ENCODE measurements around the gene LRRC74B. TPM values are rescaled to one million over a fixed set of nuclear protein-coding genes. Genes with fewer than 3 reads are reported as not detected.

Gene LRRC74B
- total RNA-seq, 4 donors from 2014 or later, result not detected

DNA sequence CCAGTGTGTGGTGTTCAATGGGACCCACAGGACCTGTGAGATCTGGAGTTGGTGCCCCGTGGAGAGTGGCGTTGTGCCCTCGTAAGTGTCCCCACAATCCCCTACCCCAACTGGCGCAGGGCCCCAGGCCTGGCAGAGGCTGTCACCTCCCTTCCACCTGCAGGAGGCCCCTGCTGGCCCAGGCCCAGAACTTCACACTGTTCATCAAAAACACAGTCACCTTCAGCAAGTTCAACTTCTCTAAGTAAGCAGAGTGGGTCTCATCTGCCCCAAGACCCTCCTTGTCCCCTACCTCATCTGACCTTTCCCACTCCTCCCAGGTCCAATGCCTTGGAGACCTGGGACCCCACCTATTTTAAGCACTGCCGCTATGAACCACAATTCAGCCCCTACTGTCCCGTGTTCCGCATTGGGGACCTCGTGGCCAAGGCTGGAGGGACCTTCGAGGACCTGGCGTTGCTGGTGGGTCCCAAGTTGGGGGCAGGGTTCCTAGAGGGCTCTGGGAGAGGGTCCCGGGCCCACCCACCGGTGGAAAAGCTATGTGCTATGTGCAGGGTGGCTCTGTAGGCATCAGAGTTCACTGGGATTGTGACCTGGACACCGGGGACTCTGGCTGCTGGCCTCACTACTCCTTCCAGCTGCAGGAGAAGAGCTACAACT is 22.7 kb upstream of the LRRC74B start:
- Histone ChIP-seq H3K36me3 (no peaks in the 10 kb centered on the region), H3K4me1 (peaks cover 0 to 7% (median 0%) of the 10 kb centered on the region in 3 donors), H3K4me3 (no peak overlapping the region), H3K27ac (no peak overlapping the region), H3K27me3 (no peaks in the 10 kb centered on the region), H3K9me3 (no peaks in the 10 kb centered on the region)
- TF ChIP-seq EP300 (IDR thresholded peaks at IDR 0.05) (no peak), POLR2AphosphoS5 (IDR thresholded peaks at IDR 0.05) (no peak), POLR2A (IDR thresholded peaks at IDR 0.05) (no peak)
- TF ChIP-seq, protein P1, sequence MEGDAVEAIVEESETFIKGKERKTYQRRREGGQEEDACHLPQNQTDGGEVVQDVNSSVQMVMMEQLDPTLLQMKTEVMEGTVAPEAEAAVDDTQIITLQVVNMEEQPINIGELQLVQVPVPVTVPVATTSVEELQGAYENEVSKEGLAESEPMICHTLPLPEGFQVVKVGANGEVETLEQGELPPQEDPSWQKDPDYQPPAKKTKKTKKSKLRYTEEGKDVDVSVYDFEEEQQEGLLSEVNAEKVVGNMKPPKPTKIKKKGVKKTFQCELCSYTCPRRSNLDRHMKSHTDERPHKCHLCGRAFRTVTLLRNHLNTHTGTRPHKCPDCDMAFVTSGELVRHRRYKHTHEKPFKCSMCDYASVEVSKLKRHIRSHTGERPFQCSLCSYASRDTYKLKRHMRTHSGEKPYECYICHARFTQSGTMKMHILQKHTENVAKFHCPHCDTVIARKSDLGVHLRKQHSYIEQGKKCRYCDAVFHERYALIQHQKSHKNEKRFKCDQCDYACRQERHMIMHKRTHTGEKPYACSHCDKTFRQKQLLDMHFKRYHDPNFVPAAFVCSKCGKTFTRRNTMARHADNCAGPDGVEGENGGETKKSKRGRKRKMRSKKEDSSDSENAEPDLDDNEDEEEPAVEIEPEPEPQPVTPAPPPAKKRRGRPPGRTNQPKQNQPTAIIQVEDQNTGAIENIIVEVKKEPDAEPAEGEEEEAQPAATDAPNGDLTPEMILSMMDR (IDR thresholded peaks at IDR 0.05), result no peak
- 76 to 88% methylated on average over 1 to 3 of the region's 13 CpGs for WGBS, 2 donors (ENCODE audit: low coverage in 1 of 2)
- no peak for ATAC-seq

DNA sequence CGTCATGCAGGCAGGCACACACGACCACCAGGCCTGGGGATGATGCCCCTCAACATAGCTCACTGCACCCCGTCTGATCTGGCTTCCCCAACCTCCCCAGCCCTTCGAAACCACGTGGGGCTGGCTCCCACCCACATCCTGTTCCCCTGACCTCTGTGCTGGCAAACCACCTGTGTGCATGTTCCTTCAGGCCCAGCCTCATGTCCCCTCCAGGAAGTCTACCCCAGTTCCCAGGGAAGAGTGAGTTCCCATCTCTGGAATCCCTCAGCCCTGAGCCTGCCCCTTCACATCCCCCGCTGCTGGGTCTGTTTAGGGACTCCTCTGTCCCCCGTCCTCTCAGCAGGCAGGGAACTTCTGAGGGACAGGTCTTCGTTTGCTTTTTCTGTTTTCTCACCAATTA is 20.5 kb upstream of the LRRC74B start:
- no peak overlapping the region for H3K27ac ChIP-seq
- H3K27me3 ChIP-seq, result peaks cover 20% of the 10 kb centered on the region
- no peak for ATAC-seq
- H3K4me3 ChIP-seq, result no peak overlapping the region
- no peaks in the 10 kb centered on the region for H3K9me3 ChIP-seq
- no peaks in the 10 kb centered on the region for H3K36me3 ChIP-seq
- 65% methylated on average over 8 of the region's 8 CpGs; no CpG with 5 or more reads in 1 of the 2 donors for WGBS, 2 donors (ENCODE audit: low coverage in 1 of 2)
- TF ChIP-seq POLR2A (IDR thresholded peaks at IDR 0.05) (no peak), EP300 (IDR thresholded peaks at IDR 0.05) (no peak), POLR2AphosphoS5 (IDR thresholded peaks at IDR 0.05) (no peak)
- TF ChIP-seq, protein P1 (IDR thresholded peaks at IDR 0.05), result no peak
- H3K4me1 ChIP-seq, result peaks cover 0 to 7% (median 0%) of the 10 kb centered on the region in 3 donors

DNA sequence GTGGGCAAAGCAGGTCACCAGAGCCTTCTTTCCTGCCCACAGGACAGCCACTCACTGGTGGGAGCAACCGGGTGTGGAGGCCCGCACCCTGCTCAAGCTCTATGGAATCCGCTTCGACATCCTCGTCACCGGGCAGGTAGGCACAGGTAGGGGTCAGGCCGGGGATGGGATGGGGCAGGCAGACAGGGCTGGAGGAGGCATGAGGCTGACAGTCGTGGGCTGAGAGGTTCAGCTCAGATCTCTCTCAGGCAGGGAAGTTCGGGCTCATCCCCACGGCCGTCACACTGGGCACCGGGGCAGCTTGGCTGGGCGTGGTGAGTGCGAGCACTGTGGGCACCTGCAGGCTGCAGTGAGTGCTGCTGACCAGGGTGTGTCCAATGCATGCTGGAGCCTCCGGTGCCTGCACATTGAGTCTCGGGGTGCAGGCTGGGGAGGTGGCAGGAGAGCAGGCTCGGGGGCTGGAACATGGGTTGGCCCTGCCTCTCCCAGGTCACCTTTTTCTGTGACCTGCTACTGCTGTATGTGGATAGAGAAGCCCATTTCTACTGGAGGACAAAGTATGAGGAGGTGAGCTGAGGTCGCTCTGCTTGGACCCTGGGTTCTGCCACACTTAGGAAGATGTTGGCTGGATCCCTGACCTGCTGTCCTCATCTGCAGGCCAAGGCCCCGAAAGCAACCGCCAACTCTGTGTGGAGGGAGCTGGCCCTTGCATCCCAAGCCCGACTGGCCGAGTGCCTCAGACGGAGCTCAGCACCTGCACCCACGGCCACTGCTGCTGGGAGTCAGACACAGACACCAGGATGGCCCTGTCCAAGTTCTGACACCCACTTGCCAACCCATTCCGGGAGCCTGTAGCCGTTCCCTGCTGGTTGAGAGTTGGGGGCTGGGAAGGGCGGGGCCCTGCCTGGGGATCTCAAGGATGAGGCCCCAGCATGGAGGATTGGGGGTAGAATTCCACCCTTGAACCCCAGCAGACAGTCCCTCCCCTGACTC is 19.7 kb upstream of the LRRC74B start:
- TF ChIP-seq POLR2A (IDR thresholded peaks at IDR 0.05) (peak in 1 of 2 donors; percentile 10), POLR2AphosphoS5 (IDR thresholded peaks at IDR 0.05) (no peak), EP300 (IDR thresholded peaks at IDR 0.05) (no peak)
- TF ChIP-seq, protein P1 (IDR thresholded peaks at IDR 0.05), result no peak
- Histone ChIP-seq H3K27me3 (peaks cover 28% of the 10 kb centered on the region), H3K4me1 (peaks cover 0 to 7% (median 0%) of the 10 kb centered on the region in 3 donors), H3K27ac (no peak overlapping the region), H3K9me3 (no peaks in the 10 kb centered on the region), H3K36me3 (no peaks in the 10 kb centered on the region), H3K4me3 (no peak overlapping the region)
- ATAC-seq, result no peak
- 82 to 100% methylated on average over 2 of the region's 27 CpGs for WGBS, 2 donors (ENCODE audit: low coverage in 1 of 2)

DNA sequence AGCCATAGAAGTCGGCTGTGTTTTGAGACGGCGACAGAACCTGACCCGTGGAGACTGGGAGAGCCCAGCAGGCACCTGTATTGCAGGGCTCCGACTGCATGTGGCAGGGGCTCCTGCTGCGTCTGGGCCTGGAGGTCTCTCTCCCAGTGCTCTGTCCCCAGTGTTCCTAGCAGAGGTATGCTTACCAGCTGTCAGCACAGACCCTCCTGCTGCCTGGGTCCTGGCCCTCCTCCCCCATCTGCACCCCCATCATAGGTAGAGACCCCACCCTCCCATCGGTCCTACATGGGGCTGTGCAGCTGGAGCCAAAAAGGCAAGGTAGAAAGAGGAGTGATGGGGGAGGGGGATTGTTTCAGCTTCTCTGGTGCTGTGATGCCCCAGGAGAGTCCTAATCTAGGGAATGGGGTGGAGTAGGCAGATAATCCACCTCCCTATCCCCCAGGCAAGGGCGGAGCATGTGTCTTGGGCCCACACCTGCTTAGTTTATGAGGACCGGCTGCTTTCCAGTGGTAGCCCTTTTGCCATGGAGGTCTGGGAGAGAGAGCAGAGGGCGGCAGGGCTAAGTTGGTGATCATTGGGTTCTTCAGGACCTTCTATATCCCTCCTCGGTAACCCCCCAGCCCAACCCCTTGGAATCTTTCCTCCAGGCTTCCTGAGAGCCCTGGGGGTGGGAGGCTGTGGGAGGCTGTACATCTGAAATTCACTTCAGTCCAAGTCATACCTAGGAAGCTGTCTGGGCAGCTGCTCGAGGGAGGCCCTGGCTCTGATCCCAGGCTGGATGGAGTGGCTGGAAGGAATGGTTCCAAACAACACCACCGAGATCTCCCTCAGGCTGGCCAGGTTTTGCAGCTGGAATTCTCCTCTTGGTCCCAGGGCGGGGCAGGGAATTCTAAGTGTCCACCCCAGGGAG is 18.7 kb upstream of the LRRC74B start:
- H3K27me3 ChIP-seq, result peaks cover 38% of the 10 kb centered on the region
- H3K4me1 ChIP-seq, result peaks cover 0 to 14% (median under 1%) of the 10 kb centered on the region in 3 donors
- H3K4me3 ChIP-seq, result no peak overlapping the region
- H3K27ac ChIP-seq, result no peak overlapping the region
- 50 to 83% methylated on average over 1 to 2 of the region's 14 CpGs for WGBS, 2 donors (ENCODE audit: low coverage in 1 of 2)
- H3K9me3 ChIP-seq, result no peaks in the 10 kb centered on the region
- ATAC-seq, result no peak
- H3K36me3 ChIP-seq, result no peaks in the 10 kb centered on the region
- TF ChIP-seq, protein P1 (IDR thresholded peaks at IDR 0.05), result no peak
- TF ChIP-seq POLR2A (IDR thresholded peaks at IDR 0.05), result no peak
- no peak for TF ChIP-seq EP300 (IDR thresholded peaks at IDR 0.05)
- no peak for TF ChIP-seq POLR2AphosphoS5 (IDR thresholded peaks at IDR 0.05)

Data from gastroesophageal sphincter (tissue), 4 donors.